Nephron (organoid): Measurements from ENCODE around the gene ITPR3.

ENCODE experiments used
- H3K27ac Mint-ChIP-seq, 3 experiments: 2 replicates each; pipeline ENCODE4 v1.8.0; 2020; ENCODE audit warnings: mixed read lengths in 3 of 3, mild to moderate bottlenecking in 2 of 3, moderate library complexity in 1 of 3
- H3K27me3 Mint-ChIP-seq: 2 replicates; pipeline ENCODE4 v1.8.0; 2021; ENCODE audit warnings: low read depth, mild to moderate bottlenecking, moderate library complexity, mixed read lengths
- H3K36me3 Mint-ChIP-seq: 2 replicates; pipeline ENCODE4 v1.8.0; 2020; ENCODE audit warnings: low read depth, mixed read lengths
- H3K4me1 Mint-ChIP-seq: 2 replicates; pipeline ENCODE4 v1.8.0; 2020; ENCODE audit warnings: mixed read lengths
- H3K4me3 Mint-ChIP-seq, 3 experiments: 2 replicates each; pipeline ENCODE4 v1.8.0; 2020; ENCODE audit warnings: mild to moderate bottlenecking in 3 of 3, mixed read lengths in 3 of 3, moderate library complexity in 2 of 3
- H3K9me3 Mint-ChIP-seq: 2 replicates; pipeline ENCODE4 v1.8.0; 2020; ENCODE audit warnings: mixed read lengths
- TF ChIP-seq, protein P1 (sequence below), 3 experiments: fragments of 200-600 bp; sonication (generic); IDR thresholded peaks; one replicate each; pipeline ENCODE4 v1.5.0; 2021; ENCODE audit warnings: antibody characterized with exemption in 3 of 3; ENCODE audit not compliant: unreplicated experiment in 3 of 3

ITPR3 gene

DNA sequence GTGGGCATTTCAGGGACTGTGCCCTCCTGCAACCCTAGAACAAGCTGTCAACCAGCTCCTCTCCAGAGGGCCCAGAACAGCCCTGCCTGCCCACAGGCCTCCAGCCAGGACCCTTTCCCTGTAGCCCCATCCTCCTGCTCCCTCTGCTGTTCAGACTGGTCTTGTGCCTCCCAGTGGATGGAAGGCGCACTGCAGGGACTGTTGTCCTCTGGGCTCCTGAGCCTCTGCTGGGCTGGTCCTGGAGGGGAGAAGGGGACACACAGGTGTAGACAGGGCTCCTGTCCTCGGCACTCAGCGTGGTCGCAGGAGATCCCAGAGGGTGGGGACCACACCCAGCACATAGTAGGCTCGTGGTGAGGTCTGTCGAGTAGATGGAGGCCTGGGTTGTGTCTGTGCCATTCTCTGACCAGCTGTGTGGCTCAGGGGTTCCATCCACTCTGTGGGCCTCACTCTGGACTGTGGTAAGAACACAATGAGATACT lies 11.5 kb downstream of the ITPR3 start:
- peaks cover 18% of the 10 kb centered on the region for H3K4me1 Mint-ChIP-seq
- H3K36me3 Mint-ChIP-seq: no peaks in the 10 kb centered on the region

DNA sequence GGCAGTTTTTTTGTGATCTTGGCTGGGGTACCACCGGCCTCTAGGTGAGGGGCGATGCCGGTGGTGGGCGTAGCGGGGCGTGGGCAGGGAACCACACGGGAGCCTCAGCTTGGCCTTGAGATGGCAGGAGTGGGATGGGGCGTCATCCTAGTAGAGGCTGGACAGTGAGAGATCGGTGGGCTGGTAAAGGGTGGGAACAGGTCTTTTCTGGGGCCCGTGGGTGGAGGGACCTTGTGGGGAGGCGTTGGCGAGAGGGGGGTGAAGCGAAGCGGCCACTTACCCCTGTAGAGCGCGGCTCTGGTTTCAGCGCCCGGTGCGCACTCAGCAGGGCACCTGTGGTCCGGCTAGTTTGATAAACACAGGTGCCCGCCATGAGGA lies 12.0 kb downstream of the ITPR3 start:
- no peaks in the 10 kb centered on the region for H3K9me3 Mint-ChIP-seq
- H3K4me3 Mint-ChIP-seq: peak overlapping the region; percentile 66 to 82 (median 71)
- H3K36me3 Mint-ChIP-seq: no peaks in the 10 kb centered on the region
- TF ChIP-seq, protein P1, sequence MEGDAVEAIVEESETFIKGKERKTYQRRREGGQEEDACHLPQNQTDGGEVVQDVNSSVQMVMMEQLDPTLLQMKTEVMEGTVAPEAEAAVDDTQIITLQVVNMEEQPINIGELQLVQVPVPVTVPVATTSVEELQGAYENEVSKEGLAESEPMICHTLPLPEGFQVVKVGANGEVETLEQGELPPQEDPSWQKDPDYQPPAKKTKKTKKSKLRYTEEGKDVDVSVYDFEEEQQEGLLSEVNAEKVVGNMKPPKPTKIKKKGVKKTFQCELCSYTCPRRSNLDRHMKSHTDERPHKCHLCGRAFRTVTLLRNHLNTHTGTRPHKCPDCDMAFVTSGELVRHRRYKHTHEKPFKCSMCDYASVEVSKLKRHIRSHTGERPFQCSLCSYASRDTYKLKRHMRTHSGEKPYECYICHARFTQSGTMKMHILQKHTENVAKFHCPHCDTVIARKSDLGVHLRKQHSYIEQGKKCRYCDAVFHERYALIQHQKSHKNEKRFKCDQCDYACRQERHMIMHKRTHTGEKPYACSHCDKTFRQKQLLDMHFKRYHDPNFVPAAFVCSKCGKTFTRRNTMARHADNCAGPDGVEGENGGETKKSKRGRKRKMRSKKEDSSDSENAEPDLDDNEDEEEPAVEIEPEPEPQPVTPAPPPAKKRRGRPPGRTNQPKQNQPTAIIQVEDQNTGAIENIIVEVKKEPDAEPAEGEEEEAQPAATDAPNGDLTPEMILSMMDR (IDR thresholded peaks at IDR 0.05; ENCODE audit: unreplicated experiment in 3 of 3): no peak
- H3K4me1 Mint-ChIP-seq: peaks cover 18% of the 10 kb centered on the region
- H3K27ac Mint-ChIP-seq: no peak overlapping the region
- H3K27me3 Mint-ChIP-seq: peaks cover 56% of the 10 kb centered on the region

More for the DNA sequence above, 11.5 kb downstream of the ITPR3 start:
- Mint-ChIP-seq H3K27ac (no peak overlapping the region), H3K9me3 (no peaks in the 10 kb centered on the region), H3K4me3 (peak overlapping the region; percentile 66 to 82 (median 71)), H3K27me3 (peaks cover 57% of the 10 kb centered on the region)
- TF ChIP-seq, protein P1 (IDR thresholded peaks at IDR 0.05; ENCODE audit: unreplicated experiment in 3 of 3): peak; percentile 41 to 60 (median 57)

DNA sequence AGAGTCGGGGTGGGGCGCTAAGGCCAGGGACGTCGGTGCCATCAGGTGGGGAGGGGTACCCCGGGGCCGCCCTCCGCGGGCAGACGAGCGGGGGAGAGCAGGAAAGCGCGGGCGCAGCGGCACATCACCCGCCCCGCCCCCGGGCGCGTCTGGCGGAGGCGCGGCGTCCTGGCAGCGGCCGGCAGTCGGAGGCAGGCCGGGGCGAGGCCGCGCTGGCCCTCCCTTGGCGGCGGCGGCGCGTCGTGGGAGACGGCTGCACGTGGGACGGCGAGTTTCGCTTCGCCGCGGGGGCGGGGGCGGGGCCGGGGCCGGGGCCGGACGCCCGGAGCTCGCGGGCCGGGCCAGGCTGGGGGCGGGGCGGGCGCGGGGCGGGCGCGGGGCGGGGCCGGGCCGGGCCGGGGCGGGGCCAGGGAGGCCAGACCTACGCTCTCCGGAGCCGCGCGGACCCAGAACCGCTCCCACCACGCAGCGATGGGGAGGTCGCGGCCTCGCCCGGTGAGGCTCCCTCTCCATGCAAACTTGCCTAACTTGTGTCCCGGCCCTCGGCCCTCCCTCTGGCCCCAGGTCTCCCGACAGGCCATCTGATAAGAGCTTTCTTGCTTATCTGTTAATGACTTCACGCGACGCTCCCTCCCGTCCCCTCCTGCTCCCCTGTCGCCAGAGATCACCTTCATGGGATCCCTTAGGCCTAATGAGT lies 12.5 kb downstream of the ITPR3 start:
- H3K27ac Mint-ChIP-seq: peak overlapping the region in 2 of 3 experiments; percentile 64 to 84
- H3K4me3 Mint-ChIP-seq: peak overlapping the region; percentile 90 to 94 (median 91)
- peaks cover 55% of the 10 kb centered on the region for H3K27me3 Mint-ChIP-seq
- TF ChIP-seq, protein P1 (IDR thresholded peaks at IDR 0.05; ENCODE audit: unreplicated experiment in 3 of 3): no peak
- no peaks in the 10 kb centered on the region for H3K36me3 Mint-ChIP-seq
- no peaks in the 10 kb centered on the region for H3K9me3 Mint-ChIP-seq
- H3K4me1 Mint-ChIP-seq: peaks cover 22% of the 10 kb centered on the region

DNA sequence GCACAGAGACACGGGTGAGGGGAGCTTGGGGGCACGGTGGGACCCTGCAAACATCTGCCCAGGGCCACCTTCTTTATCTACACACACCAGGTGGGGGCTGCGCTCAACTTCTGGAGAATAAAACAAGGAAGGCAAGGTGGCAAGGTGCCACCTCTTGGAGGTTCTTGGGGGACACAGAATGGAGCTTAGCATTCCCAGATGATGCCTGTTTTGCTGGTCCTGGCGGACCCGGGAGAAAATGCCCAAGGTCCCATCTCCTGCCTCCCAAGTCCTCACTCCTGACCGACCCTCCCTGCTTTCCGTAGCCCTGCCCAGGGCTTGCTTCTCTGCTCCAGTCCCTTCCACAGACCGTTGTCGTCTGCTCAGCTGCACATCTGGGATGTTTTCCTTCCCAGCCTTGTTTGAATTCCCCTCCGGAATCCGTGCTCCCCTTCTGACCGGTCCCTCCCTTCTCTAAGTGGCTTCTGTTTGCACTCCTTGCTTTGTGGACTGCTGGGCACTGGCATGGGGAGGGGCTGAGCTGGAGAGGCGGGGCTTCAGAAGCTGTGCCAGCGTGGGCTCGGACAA lies 13.1 kb downstream of the ITPR3 start:
- H3K36me3 Mint-ChIP-seq: no peaks in the 10 kb centered on the region
- H3K27ac Mint-ChIP-seq: peak overlapping the region in 2 of 3 experiments; percentile 64 to 84
- no peaks in the 10 kb centered on the region for H3K9me3 Mint-ChIP-seq
- TF ChIP-seq, protein P1 (IDR thresholded peaks at IDR 0.05; ENCODE audit: unreplicated experiment in 3 of 3): no peak
- H3K4me1 Mint-ChIP-seq: peaks cover 24% of the 10 kb centered on the region
- peaks cover 56% of the 10 kb centered on the region for H3K27me3 Mint-ChIP-seq
- peak overlapping the region; percentile 90 to 94 (median 91) for H3K4me3 Mint-ChIP-seq

- Mint-ChIP-seq H3K27ac (peak overlapping the region in 1 of 3 experiments; percentile 8), H3K4me1 (peaks cover 24% of the 10 kb centered on the region), H3K9me3 (no peaks in the 10 kb centered on the region), H3K4me3 (peak overlapping the region; percentile 43 to 77 (median 66)), H3K27me3 (peaks cover 62% of the 10 kb centered on the region), H3K36me3 (no peaks in the 10 kb centered on the region)
- TF ChIP-seq, protein P1 (IDR thresholded peaks at IDR 0.05; ENCODE audit: unreplicated experiment in 3 of 3): no peak
These were observed 13.8 kb downstream of the ITPR3 start for GRCh38 chr6:33634946-33635345.
